AG09319 (cell line): ENCODE data around the gene KANK2.
"Not testable (repeated sequence)": the region's sequence is repeated elsewhere in the genome, so short reads cannot be mapped to it uniquely, and the experiment has no call there.

Source experiments
- DNase-seq: peaks from one replicate; pipeline ENCODE4 v3.0.0-alpha.2; 2010; ENCODE audit warnings: low read depth; ENCODE audit errors: extremely low read depth
- CTCF ChIP-seq: IDR thresholded peaks from 2 replicates; pipeline ENCODE4 v1.5.1; 2011; ENCODE audit warnings: low read depth, mild to moderate bottlenecking, inconsistent platforms, low read length, moderate library complexity

Gene KANK2

GRCh38 chr19:11190501-11190900 lies 6.8 kb downstream of the KANK2 start:
- TF ChIP-seq CTCF, result no peak
- no peak for DNase-seq

- no peak for TF ChIP-seq CTCF
- no peak for DNase-seq
Observed at GRCh38 chr19:11187441-11187840, 9.9 kb downstream of the KANK2 start.

- DNase-seq, result no peak
- no peak for TF ChIP-seq CTCF
Observed at GRCh38 chr19:11182994-11183393, 14.4 kb downstream of the KANK2 start.

GRCh38 chr19:11181488-11181887 lies 15.9 kb downstream of the KANK2 start:
- TF ChIP-seq CTCF, result no peak
- DNase-seq, result no peak

- not testable (repeated sequence) for DNase-seq
Observed at GRCh38 chr19:11180975-11181374, 16.4 kb downstream of the KANK2 start.

- TF ChIP-seq CTCF, result no peak
- DNase-seq, result no peak
Observed at GRCh38 chr19:11180346-11180745, 17.0 kb downstream of the KANK2 start.

GRCh38 chr19:11179716-11180297 lies 17.5 kb downstream of the KANK2 start:
- no peak for DNase-seq
- no peak for TF ChIP-seq CTCF

- not testable (repeated sequence) for DNase-seq
Observed at GRCh38 chr19:11179145-11179465, 18.2 kb downstream of the KANK2 start.
